Transverse colon (tissue), 4 donors: ENCODE data around the gene DLG4.

Experiments used
- EP300 ChIP-seq: sonication (generic); formaldehyde crosslinking; IDR thresholded peaks from one replicate; pipeline ENCODE4 v1.6.1; 2017; ENCODE audit warnings: antibody characterized with exemption, low read depth
- POLR2A ChIP-seq: fragments of 450-650 bp; IDR thresholded peaks from one replicate; pipeline ENCODE4 v1.6.1; 2016; ENCODE audit warnings: antibody characterized with exemption, mild to moderate bottlenecking, moderate library complexity
- POLR2AphosphoS5 ChIP-seq, 3 donors: sonication (generic); formaldehyde crosslinking; IDR thresholded peaks; one replicate each; pipeline ENCODE4 v1.6.1; 2016; ENCODE audit warnings: antibody characterized with exemption in 3 of 3
- TF ChIP-seq, protein P1 (sequence below), 5 experiments: fragments of 200-600 bp in 3 of 5; fragments of 450-650 bp in 2 of 5; sonication (generic) in 3 of 5; IDR thresholded peaks; 1 replicate in 2 of 5; 2 replicates in 3 of 5; pipeline ENCODE4 v1.5.1; 2016 to 2017; ENCODE audit warnings: antibody characterized with exemption in 5 of 5, inconsistent platforms in 3 of 5, mild to moderate bottlenecking in 2 of 5, moderate library complexity in 1 of 5

DNA sequence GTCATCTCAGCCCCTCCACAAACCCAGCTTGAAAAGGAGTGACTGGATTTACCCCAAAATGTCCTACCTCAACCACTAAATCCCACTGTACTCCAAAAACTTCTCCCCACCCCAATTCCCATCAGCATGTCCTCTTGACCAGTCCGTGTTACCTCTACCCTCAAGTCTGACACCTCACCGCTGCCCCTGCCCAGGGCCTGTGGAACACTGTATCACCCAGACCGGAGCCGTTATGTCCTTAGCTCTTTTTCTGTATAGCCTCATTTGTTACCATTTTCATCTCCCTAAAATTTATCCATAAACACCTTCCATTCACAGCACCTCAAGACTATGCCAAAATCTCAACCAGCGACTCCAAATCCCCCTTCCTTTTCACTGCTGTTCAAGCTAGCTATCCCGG, 17.2 kb upstream of the DLG4 start:
- TF ChIP-seq POLR2A (no peak), EP300 (no peak), POLR2AphosphoS5 (IDR thresholded peaks at IDR 0.05) (no peak)
- TF ChIP-seq, protein P1, sequence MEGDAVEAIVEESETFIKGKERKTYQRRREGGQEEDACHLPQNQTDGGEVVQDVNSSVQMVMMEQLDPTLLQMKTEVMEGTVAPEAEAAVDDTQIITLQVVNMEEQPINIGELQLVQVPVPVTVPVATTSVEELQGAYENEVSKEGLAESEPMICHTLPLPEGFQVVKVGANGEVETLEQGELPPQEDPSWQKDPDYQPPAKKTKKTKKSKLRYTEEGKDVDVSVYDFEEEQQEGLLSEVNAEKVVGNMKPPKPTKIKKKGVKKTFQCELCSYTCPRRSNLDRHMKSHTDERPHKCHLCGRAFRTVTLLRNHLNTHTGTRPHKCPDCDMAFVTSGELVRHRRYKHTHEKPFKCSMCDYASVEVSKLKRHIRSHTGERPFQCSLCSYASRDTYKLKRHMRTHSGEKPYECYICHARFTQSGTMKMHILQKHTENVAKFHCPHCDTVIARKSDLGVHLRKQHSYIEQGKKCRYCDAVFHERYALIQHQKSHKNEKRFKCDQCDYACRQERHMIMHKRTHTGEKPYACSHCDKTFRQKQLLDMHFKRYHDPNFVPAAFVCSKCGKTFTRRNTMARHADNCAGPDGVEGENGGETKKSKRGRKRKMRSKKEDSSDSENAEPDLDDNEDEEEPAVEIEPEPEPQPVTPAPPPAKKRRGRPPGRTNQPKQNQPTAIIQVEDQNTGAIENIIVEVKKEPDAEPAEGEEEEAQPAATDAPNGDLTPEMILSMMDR (IDR thresholded peaks at IDR 0.05): no peak
